RCC 7860 (cell line): ENCODE data around the gene ARMC7.
"Not testable (repeated sequence)": the region's sequence is repeated elsewhere in the genome, so short reads cannot be mapped to it uniquely, and the experiment has no call there.

Experiments used
- DNase-seq: peaks from one replicate; pipeline ENCODE4 v3.0.0-alpha.2; 2015; ENCODE audit warnings: low spot score
- FAIRE-seq: peaks from 2 replicates; lab custom pipeline; 2012; peaks lifted over from hg19 to GRCh38; lab: Jason Lieb, UNC

Gene ARMC7

GRCh38 chr17:75151930-75152329 is 42.2 kb downstream of the ARMC7 start:
- FAIRE-seq (no peak), DNase-seq (no peak)

- DNase-seq (no peak), FAIRE-seq (no peak)
Observed at GRCh38 chr17:75152523-75152921, 42.8 kb downstream of the ARMC7 start.

GRCh38 chr17:75152922-75153779 is 43.4 kb downstream of the ARMC7 start:
- peak; percentile 46 for DNase-seq
- FAIRE-seq: no peak

- no peak for DNase-seq
- no peak for FAIRE-seq
Observed at GRCh38 chr17:75153780-75154194, 44.0 kb downstream of the ARMC7 start.

GRCh38 chr17:75154195-75155106 is 44.7 kb downstream of the ARMC7 start, which contains the start of gene JPT1:
TSS of gene JPT1 (minus strand) at chr17:75154512. CDS start at chr17:75154397, 115 bp downstream.
- peak; percentile 88 for FAIRE-seq

GRCh38 chr17:75155191-75155601 is 45.4 kb downstream of the ARMC7 start:
- FAIRE-seq (no peak), DNase-seq (peak; percentile 28)

More at GRCh38 chr17:75154195-75155106, 44.7 kb downstream of the ARMC7 start, which contains the start of gene JPT1:
- DNase-seq: peak; percentile 98

- FAIRE-seq: not testable (repeated sequence)
Observed at GRCh38 chr17:75158480-75158879, 48.7 kb downstream of the ARMC7 start.

GRCh38 chr17:75159196-75160031 is 49.6 kb downstream of the ARMC7 start:
- peak; percentile 45 for DNase-seq
- FAIRE-seq: no peak

More at GRCh38 chr17:75158480-75158879, 48.7 kb downstream of the ARMC7 start:
- peak; percentile 29 for DNase-seq

- FAIRE-seq: no peak
- DNase-seq: no peak
Observed at GRCh38 chr17:75160211-75160610, 50.4 kb downstream of the ARMC7 start.

GRCh38 chr17:75163074-75163473 is 53.3 kb downstream of the ARMC7 start:
- no peak for FAIRE-seq
- DNase-seq: no peak

GRCh38 chr17:75164606-75165005 is 54.8 kb downstream of the ARMC7 start:
- FAIRE-seq, DNase-seq: not testable (repeated sequence)

- DNase-seq (no peak), FAIRE-seq (no peak)
Observed at GRCh38 chr17:75168998-75169397, 59.2 kb downstream of the ARMC7 start.

- DNase-seq: no peak
- FAIRE-seq: no peak
Observed at GRCh38 chr17:75173526-75173925, 63.8 kb downstream of the ARMC7 start.

- FAIRE-seq (no peak), DNase-seq (no peak)
Observed at GRCh38 chr17:75174996-75175395, 65.2 kb downstream of the ARMC7 start.

GRCh38 chr17:75176625-75177024 is 66.9 kb downstream of the ARMC7 start:
- FAIRE-seq (no peak), DNase-seq (no peak)

- DNase-seq (no peak), FAIRE-seq (no peak)
Observed at GRCh38 chr17:75178453-75178852, 68.7 kb downstream of the ARMC7 start.
